Tibial nerve (tissue), 3 donors: ENCODE results near the gene MCF2L.

Experiments used
- POLR2A ChIP-seq, 2 donors: fragments of 450-650 bp; IDR thresholded peaks; one replicate each; pipeline ENCODE4 v1.6.1; 2017; ENCODE audit warnings: antibody characterized with exemption in 2 of 2, mild to moderate bottlenecking in 2 of 2, moderate library complexity in 2 of 2
- TF ChIP-seq, protein P1 (sequence below), 5 experiments: fragments of 200-600 bp in 3 of 5; fragments of 450-650 bp in 2 of 5; sonication (generic) in 3 of 5; IDR thresholded peaks; one replicate each; pipeline ENCODE4 v1.5.1; 2016 to 2019; ENCODE audit warnings: antibody characterized with exemption in 5 of 5, mild to moderate bottlenecking in 3 of 5, moderate library complexity in 2 of 5

DNA sequence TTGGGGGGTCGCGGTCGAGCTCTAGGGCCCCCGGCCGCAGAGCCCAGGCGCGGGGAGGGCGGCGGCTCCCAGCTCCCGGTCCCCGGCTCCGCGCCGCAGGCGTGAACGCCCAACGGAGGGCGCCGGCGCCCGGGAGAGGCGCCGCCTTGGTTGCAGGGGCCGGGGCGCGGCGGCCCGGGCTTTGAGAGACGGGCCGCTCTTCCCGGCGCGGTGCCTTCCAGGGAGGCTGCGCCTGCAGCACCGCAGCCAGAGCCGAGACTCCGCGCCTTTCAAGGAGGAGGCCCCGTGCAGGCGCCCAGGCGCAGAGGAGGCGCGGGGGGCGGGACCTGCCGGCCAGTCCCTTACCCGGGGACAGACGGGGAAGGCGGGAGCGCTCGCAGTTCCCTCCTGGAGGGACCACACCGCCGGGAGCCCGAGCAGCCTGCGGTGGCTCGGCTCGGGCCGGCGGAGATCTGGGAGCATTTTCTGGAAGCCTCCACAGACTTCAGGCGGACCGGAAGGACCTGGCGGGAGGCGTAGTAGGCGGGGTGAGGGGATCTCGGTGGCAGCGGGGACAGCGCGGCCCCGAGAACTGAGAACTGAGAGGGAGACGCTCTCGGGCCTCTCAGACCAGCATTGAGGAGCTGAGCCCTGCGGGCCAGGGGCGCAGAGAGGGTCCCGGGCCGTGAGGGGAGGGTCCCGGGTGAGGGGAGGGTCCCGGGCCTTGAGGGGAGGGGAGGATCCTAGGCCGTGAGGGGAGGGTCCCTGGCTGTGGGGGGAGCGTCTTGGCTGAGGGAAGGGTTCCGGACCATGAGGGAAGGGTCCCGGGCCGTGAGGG is 25.5 kb upstream of the MCF2L start:
- TF ChIP-seq, protein P1, sequence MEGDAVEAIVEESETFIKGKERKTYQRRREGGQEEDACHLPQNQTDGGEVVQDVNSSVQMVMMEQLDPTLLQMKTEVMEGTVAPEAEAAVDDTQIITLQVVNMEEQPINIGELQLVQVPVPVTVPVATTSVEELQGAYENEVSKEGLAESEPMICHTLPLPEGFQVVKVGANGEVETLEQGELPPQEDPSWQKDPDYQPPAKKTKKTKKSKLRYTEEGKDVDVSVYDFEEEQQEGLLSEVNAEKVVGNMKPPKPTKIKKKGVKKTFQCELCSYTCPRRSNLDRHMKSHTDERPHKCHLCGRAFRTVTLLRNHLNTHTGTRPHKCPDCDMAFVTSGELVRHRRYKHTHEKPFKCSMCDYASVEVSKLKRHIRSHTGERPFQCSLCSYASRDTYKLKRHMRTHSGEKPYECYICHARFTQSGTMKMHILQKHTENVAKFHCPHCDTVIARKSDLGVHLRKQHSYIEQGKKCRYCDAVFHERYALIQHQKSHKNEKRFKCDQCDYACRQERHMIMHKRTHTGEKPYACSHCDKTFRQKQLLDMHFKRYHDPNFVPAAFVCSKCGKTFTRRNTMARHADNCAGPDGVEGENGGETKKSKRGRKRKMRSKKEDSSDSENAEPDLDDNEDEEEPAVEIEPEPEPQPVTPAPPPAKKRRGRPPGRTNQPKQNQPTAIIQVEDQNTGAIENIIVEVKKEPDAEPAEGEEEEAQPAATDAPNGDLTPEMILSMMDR (IDR thresholded peaks at IDR 0.05): no peak
- no peak for TF ChIP-seq POLR2A (IDR thresholded peaks at IDR 0.05)
